H54 (cell line): ENCODE data around the gene PRSS38.
"Not testable (repeated sequence)": the region's sequence is repeated elsewhere in the genome, so short reads cannot be mapped to it uniquely, and the experiment has no call there.

ENCODE experiments used
- DNase-seq: peaks from one replicate; pipeline ENCODE4 v3.0.0; 2011; ENCODE audit warnings: low spot score, mixed read lengths; ENCODE audit not compliant: insufficient read length
- FAIRE-seq: peaks from 3 replicates; lab custom pipeline; 2011; peaks lifted over from hg19 to GRCh38; lab: Jason Lieb, UNC
- POLR2A ChIP-seq: IDR thresholded peaks from 2 replicates; pipeline ENCODE4 v1.6.1; 2011; ENCODE audit warnings: low read depth, mild to moderate bottlenecking, low read length

PRSS38 gene

GRCh38 chr1:227854189-227854588 lies 38.7 kb downstream of the PRSS38 start:
- no peak for DNase-seq
- no peak for TF ChIP-seq POLR2A
- no peak for FAIRE-seq

- DNase-seq: no peak
- FAIRE-seq: no peak
- TF ChIP-seq POLR2A: no peak
These were observed 40.2 kb downstream of the PRSS38 start for GRCh38 chr1:227855687-227856086.

- DNase-seq (no peak), FAIRE-seq (no peak)
- TF ChIP-seq POLR2A: no peak
These were observed 40.8 kb downstream of the PRSS38 start for GRCh38 chr1:227856147-227856858.

GRCh38 chr1:227864882-227865281 lies 49.4 kb downstream of the PRSS38 start:
- DNase-seq: no peak
- FAIRE-seq: no peak
- TF ChIP-seq POLR2A: no peak

- FAIRE-seq: no peak
- no peak for TF ChIP-seq POLR2A
- no peak for DNase-seq
These were observed 53.9 kb downstream of the PRSS38 start for GRCh38 chr1:227869279-227869842.

- TF ChIP-seq POLR2A: no peak
- no peak for DNase-seq
- FAIRE-seq: no peak
These were observed 54.4 kb downstream of the PRSS38 start for GRCh38 chr1:227869851-227870305.

GRCh38 chr1:227870366-227870765 lies 54.9 kb downstream of the PRSS38 start:
- DNase-seq: no peak
- TF ChIP-seq POLR2A: no peak
- no peak for FAIRE-seq

- DNase-seq, FAIRE-seq: not testable (repeated sequence)
These were observed 56.4 kb downstream of the PRSS38 start for GRCh38 chr1:227871892-227872291.

- DNase-seq, FAIRE-seq: not testable (repeated sequence)
These were observed 62.3 kb downstream of the PRSS38 start for GRCh38 chr1:227877810-227878209.

- DNase-seq: no peak
- FAIRE-seq: no peak
- no peak for TF ChIP-seq POLR2A
These were observed 65.0 kb downstream of the PRSS38 start for GRCh38 chr1:227880342-227880924.

- FAIRE-seq (no peak), DNase-seq (no peak)
- TF ChIP-seq POLR2A: no peak
These were observed 67.6 kb downstream of the PRSS38 start for GRCh38 chr1:227883073-227883520.

GRCh38 chr1:227883641-227884301 lies 68.3 kb downstream of the PRSS38 start:
- FAIRE-seq (no peak), DNase-seq (no peak)
- TF ChIP-seq POLR2A: no peak

- no peak for FAIRE-seq
- TF ChIP-seq POLR2A: no peak
- no peak for DNase-seq
These were observed 69.1 kb downstream of the PRSS38 start for GRCh38 chr1:227884370-227885134.
